Liver (tissue), 9 donors: ENCODE results near the gene ZBED2. TPM values are rescaled to one million over a fixed set of nuclear protein-coding genes. Genes with fewer than 3 reads are reported as not detected.

ENCODE experiments used
- DNase-seq: peaks from one replicate; pipeline ENCODE4 v3.0.0-alpha.2; 2017; ENCODE audit warnings: low spot score
- H3K27ac ChIP-seq, 2 donors: one replicate each; pipeline ENCODE4 v1.7.0; 2013; ENCODE audit warnings: inconsistent platforms in 2 of 2, low read length in 2 of 2, control low read depth in 1 of 2, low read depth in 1 of 2, mild to moderate bottlenecking in 1 of 2
- H3K27me3 ChIP-seq, 4 donors: one replicate each; pipeline versions ENCODE4 v1.6.1 to v1.7.0; 2013; ENCODE audit warnings: low read length in 3 of 4, inconsistent platforms in 1 of 4, mild to moderate bottlenecking in 1 of 4, moderate library complexity in 1 of 4; ENCODE audit not compliant: control insufficient read depth in 4 of 4, insufficient read depth in 4 of 4
- H3K36me3 ChIP-seq, 4 donors: one replicate each; pipeline versions ENCODE4 v1.6.1 to v1.7.0; 2013; ENCODE audit warnings: low read length in 3 of 4, mild to moderate bottlenecking in 3 of 4, low read depth in 1 of 4, moderate library complexity in 1 of 4; ENCODE audit not compliant: control insufficient read depth in 4 of 4, insufficient read depth in 3 of 4
- H3K4me1 ChIP-seq, 4 donors: one replicate each; pipeline versions ENCODE4 v1.6.1 to v1.7.0; 2013; ENCODE audit warnings: low read length in 3 of 4, mild to moderate bottlenecking in 3 of 4, moderate library complexity in 1 of 4; ENCODE audit not compliant: control insufficient read depth in 4 of 4, insufficient read depth in 4 of 4
- H3K4me3 ChIP-seq, 3 donors: one replicate each; pipeline versions ENCODE4 v1.6.1 to v1.7.0; 2013; ENCODE audit warnings: low read length in 3 of 3, control low read depth in 1 of 3, low read depth in 1 of 3, mild to moderate bottlenecking in 1 of 3
- H3K9ac ChIP-seq, 2 donors: one replicate each; pipeline ENCODE4 v1.7.0; 2013; ENCODE audit warnings: low read length in 2 of 2, mild to moderate bottlenecking in 2 of 2, moderate library complexity in 2 of 2, control low read depth in 1 of 2, low read depth in 1 of 2
- H3K9me3 ChIP-seq, 4 donors: one replicate each; pipeline versions ENCODE4 v1.6.1 to v1.7.0; 2013; ENCODE audit warnings: low read length in 3 of 4; ENCODE audit not compliant: control insufficient read depth in 4 of 4
- CTCF ChIP-seq: fragments of 150-350 bp; IDR thresholded peaks from 2 replicates; pipeline ENCODE4 v1.5.1; 2017; ENCODE audit warnings: improper control_type of control experiment, low read depth, low read length; ENCODE audit not compliant: missing input control
- EGR1 ChIP-seq, 2 donors: IDR thresholded peaks; 2 replicates each; pipeline ENCODE4 v1.6.1; 2016 to 2018; ENCODE audit warnings: antibody characterized with exemption in 2 of 2, low read depth in 2 of 2
- FOXA1 ChIP-seq: IDR thresholded peaks from 2 replicates; pipeline ENCODE4 v1.6.1; 2016; ENCODE audit warnings: antibody characterized with exemption
- FOXA2 ChIP-seq: IDR thresholded peaks from 2 replicates; pipeline ENCODE4 v1.6.1; 2016; ENCODE audit warnings: antibody characterized with exemption
- GABPA ChIP-seq, 2 donors: IDR thresholded peaks in 1 of 2; conservative IDR thresholded peaks in 1 of 2; 2 replicates each; pipeline ENCODE4 v1.6.1; 2016; ENCODE audit warnings: antibody characterized with exemption in 2 of 2, mild to moderate bottlenecking in 1 of 2, moderate library complexity in 1 of 2
- HNF4A ChIP-seq, 2 donors: conservative IDR thresholded peaks; 2 replicates each; pipeline ENCODE4 v1.6.1; 2016; ENCODE audit warnings: antibody characterized with exemption in 2 of 2, mild to moderate bottlenecking in 2 of 2
- JUND ChIP-seq, 2 donors: IDR thresholded peaks; 2 replicates each; pipeline ENCODE4 v1.6.1; 2016; ENCODE audit warnings: antibody characterized with exemption in 2 of 2
- MAX ChIP-seq: IDR thresholded peaks from 2 replicates; pipeline ENCODE4 v1.6.1; 2016; ENCODE audit warnings: antibody characterized with exemption
- NR2F2 ChIP-seq: IDR thresholded peaks from 2 replicates; pipeline ENCODE4 v1.6.1; 2016; ENCODE audit warnings: antibody characterized with exemption
- RAD21 ChIP-seq, 2 donors: IDR thresholded peaks; 2 replicates each; pipeline ENCODE4 v1.6.1; 2016; ENCODE audit warnings: antibody characterized with exemption in 2 of 2, mild to moderate bottlenecking in 2 of 2
- REST ChIP-seq: IDR thresholded peaks from 2 replicates; pipeline ENCODE4 v1.6.1; 2016; ENCODE audit warnings: antibody characterized with exemption, mild to moderate bottlenecking
- RXRA ChIP-seq, 2 donors: IDR thresholded peaks; 2 replicates each; pipeline ENCODE4 v1.6.1; 2017 to 2018; ENCODE audit warnings: antibody characterized with exemption in 2 of 2, mild to moderate bottlenecking in 1 of 2
- SP1 ChIP-seq: IDR thresholded peaks from 2 replicates; pipeline ENCODE4 v1.6.1; 2018; ENCODE audit warnings: antibody characterized with exemption, mild to moderate bottlenecking
- TAF1 ChIP-seq: conservative IDR thresholded peaks from 2 replicates; pipeline ENCODE4 v1.6.1; 2016; ENCODE audit warnings: antibody characterized with exemption, mild to moderate bottlenecking
- YY1 ChIP-seq: IDR thresholded peaks from 2 replicates; pipeline ENCODE4 v1.6.1; 2016; ENCODE audit warnings: antibody characterized with exemption, mild to moderate bottlenecking
- ZBTB33 ChIP-seq: IDR thresholded peaks from 2 replicates; pipeline ENCODE4 v1.6.1; 2016; ENCODE audit warnings: antibody characterized with exemption
- WGBS: extraction: QIAGEN DNeasy Blood & Tissue Kit; methylation state at CpG from one replicate; pipeline ENCODE4 v1.1.7; 2013; 5-methylcytosine and 5-hydroxymethylcytosine counted together
- polyA plus RNA-seq, 2 donors: library from polyadenylated mRNA; stranded (reverse) in 1 of 2; unstranded in 1 of 2; fragments of 200-250 nt in 1 of 2; fragments of >200 nt in 1 of 2; fragmentation: Nextera tagmentation in 1 of 2; extraction: Ambion mirVana in 1 of 2; gene quantifications; one replicate each; pipeline versions ENCODE4 v1.2.1 to v1.2.3, GENCODE V29; 2013 to 2015
- total RNA-seq, 2 donors: library from RNA; depleted of rRNA; stranded (reverse); fragments of >200 nt; gene quantifications; one replicate each; pipeline ENCODE4 v1.2.3, GENCODE V29; 2014
- donor health status: healthy.
- donor health status: healthy.
- donor health status: healthy.
- donor health status: healthy.
- donor health status: healthy.

ZBED2 gene
- total and polyA plus RNA-seq, 4 donors = not detected

- no peak for DNase-seq
- Histone ChIP-seq H3K36me3 (no peaks in the 10 kb centered on the region), H3K27me3 (peaks cover 0 to 2% (median 0%) of the 10 kb centered on the region in 4 donors), H3K4me1 (no peaks in the 10 kb centered on the region), H3K9me3 (peaks cover 0 to 3% (median 0%) of the 10 kb centered on the region in 4 donors), H3K4me3 (no peak overlapping the region), H3K27ac (no peak overlapping the region), H3K9ac (no peak overlapping the region)
- 87% methylated on average over 6 of the region's 6 CpGs for WGBS
- TF ChIP-seq YY1 = no peak
- no peak for TF ChIP-seq FOXA1
Observed at GRCh38 chr3:111616417-111617105, 21.4 kb upstream of the ZBED2 start.

GRCh38 chr3:111615880-111616279 lies 20.7 kb upstream of the ZBED2 start:
- Histone ChIP-seq H3K4me1 (no peaks in the 10 kb centered on the region), H3K9me3 (peaks cover 0 to 3% (median 0%) of the 10 kb centered on the region in 4 donors), H3K4me3 (no peak overlapping the region), H3K27ac (no peak overlapping the region), H3K9ac (no peak overlapping the region), H3K27me3 (peaks cover 0 to 2% (median 0%) of the 10 kb centered on the region in 4 donors), H3K36me3 (no peaks in the 10 kb centered on the region)
- no peak for DNase-seq
- WGBS = 62% methylated on average over 3 of the region's 3 CpGs
- TF ChIP-seq FOXA2 (no peak), RAD21 (IDR thresholded peaks at IDR 0.05) (no peak), SP1 (no peak), TAF1 (no peak), MAX (no peak), RXRA (IDR thresholded peaks at IDR 0.05) (no peak), GABPA (IDR thresholded peaks at IDR 0.05 in 1 of 2, conservative IDR thresholded peaks at IDR 0.05 in 1 of 2) (no peak), FOXA1 (no peak), HNF4A (conservative IDR thresholded peaks at IDR 0.05) (no peak), ZBTB33 (no peak), REST (no peak), YY1 (no peak)

GRCh38 chr3:111613294-111613693 lies 18.1 kb upstream of the ZBED2 start:
- Histone ChIP-seq H3K4me3 (no peak overlapping the region), H3K4me1 (no peaks in the 10 kb centered on the region), H3K9me3 (peaks cover 0 to 3% (median 0%) of the 10 kb centered on the region in 4 donors), H3K9ac (no peak overlapping the region), H3K27ac (no peak overlapping the region), H3K27me3 (no peaks in the 10 kb centered on the region), H3K36me3 (no peaks in the 10 kb centered on the region)
- TF ChIP-seq EGR1 (IDR thresholded peaks at IDR 0.05; ENCODE audit: low read depth in 2 of 2) = no peak
- no peak for TF ChIP-seq CTCF
- no peak for TF ChIP-seq FOXA1
- TF ChIP-seq NR2F2 = no peak
- TF ChIP-seq YY1 = no peak
- no peak for TF ChIP-seq JUND (IDR thresholded peaks at IDR 0.05)
- no peak for TF ChIP-seq SP1
- TF ChIP-seq HNF4A (conservative IDR thresholded peaks at IDR 0.05) = no peak
- no peak for DNase-seq
- WGBS = 69% methylated on average over 1 of the region's 1 CpG
